GM18520 (cell line): ENCODE measurements around the gene JOSD2.

Experiments used
- ATAC-seq: cut with Tn5 transposase; IDR thresholded peaks from one replicate; pipeline ENCODE4 v1.9.1; 2021; ENCODE audit not compliant: unreplicated experiment

JOSD2 gene

GRCh38 chr19:50511069-50511822 lies at the start of gene JOSD2:
TSS of gene JOSD2 (minus strand) at chr19:50511191. CDS start at chr19:50510431, 760 bp downstream.
- peak; percentile 86 for ATAC-seq

GRCh38 chr19:50559636-50560035 lies 48.6 kb upstream of the JOSD2 start:
- no peak for ATAC-seq

- ATAC-seq = no peak
Observed at GRCh38 chr19:50558449-50558848, 47.5 kb upstream of the JOSD2 start.

- ATAC-seq = no peak
Observed at GRCh38 chr19:50558039-50558438, 47.0 kb upstream of the JOSD2 start.

- no peak for ATAC-seq
Observed at GRCh38 chr19:50557009-50557613, 46.1 kb upstream of the JOSD2 start.

GRCh38 chr19:50556282-50557008 lies 45.5 kb upstream of the JOSD2 start:
- no peak for ATAC-seq

- no peak for ATAC-seq
Observed at GRCh38 chr19:50555450-50556281, 44.7 kb upstream of the JOSD2 start.

- ATAC-seq = no peak
Observed at GRCh38 chr19:50555033-50555432, 44.0 kb upstream of the JOSD2 start.

- no peak for ATAC-seq
Observed at GRCh38 chr19:50554212-50554611, 43.2 kb upstream of the JOSD2 start.

GRCh38 chr19:50553134-50553703 lies 42.2 kb upstream of the JOSD2 start:
- ATAC-seq = no peak

GRCh38 chr19:50552540-50552939 lies 41.5 kb upstream of the JOSD2 start:
- no peak for ATAC-seq

- ATAC-seq = no peak
Observed at GRCh38 chr19:50551715-50552187, 40.8 kb upstream of the JOSD2 start.

GRCh38 chr19:50551034-50551714 lies 40.2 kb upstream of the JOSD2 start:
- no peak for ATAC-seq

GRCh38 chr19:50550594-50550966 lies 39.6 kb upstream of the JOSD2 start:
- no peak for ATAC-seq

GRCh38 chr19:50549927-50550593 lies 39.1 kb upstream of the JOSD2 start:
- no peak for ATAC-seq

GRCh38 chr19:50549059-50549926 lies 38.3 kb upstream of the JOSD2 start:
- ATAC-seq = no peak

GRCh38 chr19:50548191-50549058 lies 37.4 kb upstream of the JOSD2 start:
- no peak for ATAC-seq
